Measurements from ENCODE around the gene PAXIP1.
"Not testable (repeated sequence)": the region's sequence is repeated elsewhere in the genome, so short reads cannot be mapped to it uniquely, and the experiment has no call there.

Gene PAXIP1

GRCh38 chr7:154942691-154943090 lies 60.2 kb downstream of the PAXIP1 start:
- peaks cover 9% of the 10 kb centered on the region for H3K9me3 ChIP-seq (ENCODE audit: control insufficient read depth, insufficient read depth, low read length)
- no peak overlapping the region for H3K27ac ChIP-seq (ENCODE audit: low read depth, low read length)
- H3K9ac ChIP-seq (ENCODE audit: low read depth, low read length), result no peak overlapping the region
- H3K27me3 ChIP-seq (ENCODE audit: control insufficient read depth, insufficient read depth, low read length), result no peaks in the 10 kb centered on the region
- peaks cover 50% of the 10 kb centered on the region for H3K36me3 ChIP-seq (ENCODE audit: control insufficient read depth, insufficient read depth, low read length)
- no peak overlapping the region for H3K4me3 ChIP-seq (ENCODE audit: low read depth, low read length)
- no peaks in the 10 kb centered on the region for H3K4me1 ChIP-seq (ENCODE audit: control insufficient read depth, insufficient read depth, low read length)

GRCh38 chr7:154937837-154938236 lies 65.1 kb downstream of the PAXIP1 start:
- Histone ChIP-seq H3K9ac (ENCODE audit: low read depth, low read length) (no peak overlapping the region), H3K4me1 (ENCODE audit: control insufficient read depth, insufficient read depth, low read length) (no peaks in the 10 kb centered on the region), H3K9me3 (ENCODE audit: control insufficient read depth, insufficient read depth, low read length) (peaks cover 45% of the 10 kb centered on the region)

GRCh38 chr7:154934353-154934952 lies 68.5 kb downstream of the PAXIP1 start:
- H3K9ac ChIP-seq (ENCODE audit: low read depth, low read length); H3K4me1 ChIP-seq (ENCODE audit: control insufficient read depth, insufficient read depth, low read length); H3K36me3 ChIP-seq (ENCODE audit: control insufficient read depth, insufficient read depth, low read length); H3K27me3 ChIP-seq (ENCODE audit: control insufficient read depth, insufficient read depth, low read length); H3K4me3 ChIP-seq (ENCODE audit: low read depth, low read length); H3K27ac ChIP-seq (ENCODE audit: low read depth, low read length): not testable (repeated sequence)
- peaks cover 38% of the 10 kb centered on the region for H3K9me3 ChIP-seq (ENCODE audit: control insufficient read depth, insufficient read depth, low read length)

More at GRCh38 chr7:154937837-154938236, 65.1 kb downstream of the PAXIP1 start:
- Histone ChIP-seq H3K36me3 (ENCODE audit: control insufficient read depth, insufficient read depth, low read length) (peaks cover 3% of the 10 kb centered on the region; the same call in 1 of the 2 replicates), H3K4me3 (ENCODE audit: low read depth, low read length) (no peak overlapping the region), H3K27ac (ENCODE audit: low read depth, low read length) (no peak overlapping the region), H3K27me3 (ENCODE audit: control insufficient read depth, insufficient read depth, low read length) (no peaks in the 10 kb centered on the region)

- H3K27ac ChIP-seq (ENCODE audit: low read depth, low read length), result no peak overlapping the region
- H3K27me3 ChIP-seq (ENCODE audit: control insufficient read depth, insufficient read depth, low read length), result no peaks in the 10 kb centered on the region
- no peak overlapping the region for H3K4me3 ChIP-seq (ENCODE audit: low read depth, low read length)
- no peak overlapping the region for H3K9ac ChIP-seq (ENCODE audit: low read depth, low read length)
- peaks cover 14% of the 10 kb centered on the region for H3K4me1 ChIP-seq (ENCODE audit: control insufficient read depth, insufficient read depth, low read length)
- H3K36me3 ChIP-seq (ENCODE audit: control insufficient read depth, insufficient read depth, low read length), result no peaks in the 10 kb centered on the region
- peaks cover 38% of the 10 kb centered on the region for H3K9me3 ChIP-seq (ENCODE audit: control insufficient read depth, insufficient read depth, low read length)
Observed at GRCh38 chr7:154931906-154932305, 71.0 kb downstream of the PAXIP1 start.

GRCh38 chr7:154929006-154929726 lies 73.8 kb downstream of the PAXIP1 start:
- Histone ChIP-seq H3K27ac (ENCODE audit: low read depth, low read length) (no peak overlapping the region), H3K4me3 (ENCODE audit: low read depth, low read length) (no peak overlapping the region), H3K4me1 (ENCODE audit: control insufficient read depth, insufficient read depth, low read length) (peaks cover 14% of the 10 kb centered on the region), H3K27me3 (ENCODE audit: control insufficient read depth, insufficient read depth, low read length) (no peaks in the 10 kb centered on the region), H3K9ac (ENCODE audit: low read depth, low read length) (no peak overlapping the region), H3K36me3 (ENCODE audit: control insufficient read depth, insufficient read depth, low read length) (no peaks in the 10 kb centered on the region), H3K9me3 (ENCODE audit: control insufficient read depth, insufficient read depth, low read length) (peaks cover 17% of the 10 kb centered on the region)

- Histone ChIP-seq H3K9me3 (ENCODE audit: control insufficient read depth, insufficient read depth, low read length) (peaks cover 9% of the 10 kb centered on the region), H3K27ac (ENCODE audit: low read depth, low read length) (no peak overlapping the region), H3K36me3 (ENCODE audit: control insufficient read depth, insufficient read depth, low read length) (no peaks in the 10 kb centered on the region), H3K27me3 (ENCODE audit: control insufficient read depth, insufficient read depth, low read length) (no peaks in the 10 kb centered on the region), H3K9ac (ENCODE audit: low read depth, low read length) (no peak overlapping the region), H3K4me1 (ENCODE audit: control insufficient read depth, insufficient read depth, low read length) (peaks cover 14% of the 10 kb centered on the region), H3K4me3 (ENCODE audit: low read depth, low read length) (no peak overlapping the region; the same call in 1 of the 2 replicates)
Observed at GRCh38 chr7:154928136-154929005, 74.6 kb downstream of the PAXIP1 start.

- Histone ChIP-seq H3K27me3 (ENCODE audit: control insufficient read depth, insufficient read depth, low read length) (no peaks in the 10 kb centered on the region), H3K9me3 (ENCODE audit: control insufficient read depth, insufficient read depth, low read length) (peaks cover 2% of the 10 kb centered on the region; the same call in 1 of the 2 replicates), H3K36me3 (ENCODE audit: control insufficient read depth, insufficient read depth, low read length) (no peaks in the 10 kb centered on the region), H3K9ac (ENCODE audit: low read depth, low read length) (no peak overlapping the region), H3K27ac (ENCODE audit: low read depth, low read length) (no peak overlapping the region), H3K4me3 (ENCODE audit: low read depth, low read length) (no peak overlapping the region), H3K4me1 (ENCODE audit: control insufficient read depth, insufficient read depth, low read length) (peaks cover 14% of the 10 kb centered on the region)
Observed at GRCh38 chr7:154927624-154928125, 75.2 kb downstream of the PAXIP1 start.

- H3K27me3 ChIP-seq (ENCODE audit: control insufficient read depth, insufficient read depth, low read length); H3K36me3 ChIP-seq (ENCODE audit: control insufficient read depth, insufficient read depth, low read length); H3K27ac ChIP-seq (ENCODE audit: low read depth, low read length); H3K4me1 ChIP-seq (ENCODE audit: control insufficient read depth, insufficient read depth, low read length); H3K4me3 ChIP-seq (ENCODE audit: low read depth, low read length); H3K9me3 ChIP-seq (ENCODE audit: control insufficient read depth, insufficient read depth, low read length); H3K9ac ChIP-seq (ENCODE audit: low read depth, low read length): not testable (repeated sequence)
Observed at GRCh38 chr7:154922472-154922871, 80.5 kb downstream of the PAXIP1 start.

GRCh38 chr7:154919344-154920225 lies 83.3 kb downstream of the PAXIP1 start:
- no peak overlapping the region for H3K27ac ChIP-seq (ENCODE audit: low read depth, low read length)
- no peaks in the 10 kb centered on the region for H3K36me3 ChIP-seq (ENCODE audit: control insufficient read depth, insufficient read depth, low read length)

GRCh38 chr7:154918741-154919140 lies 84.2 kb downstream of the PAXIP1 start:
- Histone ChIP-seq H3K27me3 (ENCODE audit: control insufficient read depth, insufficient read depth, low read length) (peaks cover 13% of the 10 kb centered on the region), H3K9me3 (ENCODE audit: control insufficient read depth, insufficient read depth, low read length) (no peaks in the 10 kb centered on the region), H3K4me3 (ENCODE audit: low read depth, low read length) (no peak overlapping the region), H3K36me3 (ENCODE audit: control insufficient read depth, insufficient read depth, low read length) (no peaks in the 10 kb centered on the region), H3K9ac (ENCODE audit: low read depth, low read length) (no peak overlapping the region), H3K4me1 (ENCODE audit: control insufficient read depth, insufficient read depth, low read length) (0 out of 2 replicates have a peak, but pooled peaks cover 6% of the 10 kb centered on the region), H3K27ac (ENCODE audit: low read depth, low read length) (no peak overlapping the region)

More at GRCh38 chr7:154919344-154920225, 83.3 kb downstream of the PAXIP1 start:
- H3K4me1 ChIP-seq (ENCODE audit: control insufficient read depth, insufficient read depth, low read length), result no peaks in the 10 kb centered on the region
- H3K4me3 ChIP-seq (ENCODE audit: low read depth, low read length), result no peak overlapping the region
- H3K9ac ChIP-seq (ENCODE audit: low read depth, low read length), result no peak overlapping the region
- H3K27me3 ChIP-seq (ENCODE audit: control insufficient read depth, insufficient read depth, low read length), result peaks cover 4% of the 10 kb centered on the region
- no peaks in the 10 kb centered on the region for H3K9me3 ChIP-seq (ENCODE audit: control insufficient read depth, insufficient read depth, low read length)

Data from HUES48 (cell line).